HUDEP-2 (cell line): ENCODE data around the gene CFAP58.
"Not testable (repeated sequence)": the region's sequence is repeated elsewhere in the genome, so short reads cannot be mapped to it uniquely, and the experiment has no call there.

ENCODE experiments used
- DNase-seq, 76 experiments: peaks; one replicate each; lab custom pipeline; 2025; ENCODE audit not compliant: unreplicated experiment in 76 of 76; lab: John Stamatoyannopoulos, UW

The CFAP58 gene

DNA sequence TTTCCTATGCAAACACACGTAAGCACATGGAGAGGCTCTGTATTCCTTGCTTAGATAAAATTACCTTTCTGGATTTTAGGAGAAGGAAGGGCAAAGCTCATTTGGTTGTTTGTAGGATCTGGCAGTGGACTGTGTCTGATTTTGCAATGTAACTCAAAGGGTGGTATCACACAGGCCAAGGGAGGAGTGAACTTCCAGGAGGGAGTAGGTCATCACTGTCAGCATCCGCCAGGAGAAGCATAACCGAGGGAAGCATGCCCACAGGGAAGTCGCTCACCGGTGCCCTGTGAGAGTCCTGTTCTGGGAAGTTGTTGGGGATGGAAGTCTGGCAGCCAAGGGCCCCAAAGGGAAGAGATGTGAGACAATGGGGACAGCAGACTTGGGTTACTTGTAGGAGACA lies 74.4 kb downstream of the CFAP58 start:
- DNase-seq: no peak

DNA sequence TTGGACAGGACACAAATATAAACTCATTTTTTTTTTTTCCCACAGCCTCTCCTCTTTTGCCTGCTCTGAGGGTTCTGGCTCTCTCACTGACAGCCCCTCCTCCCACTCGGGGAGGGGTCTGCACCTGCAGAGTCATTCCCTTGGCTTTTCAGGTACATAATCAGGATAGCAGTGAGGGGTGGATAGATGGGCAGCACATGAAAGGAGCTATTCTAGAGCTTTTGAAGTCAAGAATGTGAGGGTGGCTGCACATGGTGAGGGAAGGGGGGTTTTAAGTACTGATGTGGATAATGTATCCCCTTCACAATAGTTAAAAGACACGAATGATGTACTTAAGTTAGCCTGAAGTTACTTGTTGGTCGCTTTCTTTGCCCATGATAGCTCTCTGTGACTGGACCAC lies 76.2 kb downstream of the CFAP58 start:
- DNase-seq: no peak

DNA sequence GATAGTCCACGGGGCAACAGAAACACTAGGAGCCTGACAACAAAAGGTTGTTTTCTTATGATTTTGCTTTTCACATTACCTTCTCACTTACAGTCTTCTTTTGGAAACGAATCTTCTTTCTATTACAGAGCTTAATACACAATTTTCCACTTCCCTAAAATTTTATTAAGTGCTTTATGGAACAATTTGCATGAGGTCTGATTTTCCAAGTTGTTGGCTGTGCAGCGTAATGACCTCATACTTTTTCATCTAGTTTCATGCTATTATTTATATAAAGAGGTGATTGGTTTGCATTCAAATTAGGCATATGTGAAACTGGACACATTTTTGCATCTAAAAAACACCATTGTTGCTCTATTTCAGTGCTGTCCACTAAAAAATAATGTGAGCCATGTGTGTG lies 76.7 kb downstream of the CFAP58 start:
- DNase-seq: no peak

DNA sequence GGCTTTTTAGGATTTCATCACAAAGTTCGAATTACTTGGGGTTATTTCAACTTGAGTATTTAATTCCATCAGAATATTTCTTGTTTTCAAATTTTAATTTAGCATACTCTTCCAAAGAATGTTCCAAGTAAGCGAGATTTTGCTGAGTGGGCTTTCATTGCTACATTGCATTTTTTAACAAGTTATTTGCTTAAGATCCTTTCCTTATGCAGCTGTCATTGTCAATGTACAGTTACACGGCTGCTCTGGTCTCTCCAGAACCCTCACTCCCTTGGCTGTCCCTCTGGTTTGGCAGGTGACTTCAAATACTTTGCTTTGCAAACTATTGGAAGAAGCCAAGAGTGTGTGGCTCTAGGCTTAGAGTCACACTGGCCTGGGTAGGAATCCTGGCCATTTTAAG lies 80.0 kb downstream of the CFAP58 start:
- no peak for DNase-seq

DNA sequence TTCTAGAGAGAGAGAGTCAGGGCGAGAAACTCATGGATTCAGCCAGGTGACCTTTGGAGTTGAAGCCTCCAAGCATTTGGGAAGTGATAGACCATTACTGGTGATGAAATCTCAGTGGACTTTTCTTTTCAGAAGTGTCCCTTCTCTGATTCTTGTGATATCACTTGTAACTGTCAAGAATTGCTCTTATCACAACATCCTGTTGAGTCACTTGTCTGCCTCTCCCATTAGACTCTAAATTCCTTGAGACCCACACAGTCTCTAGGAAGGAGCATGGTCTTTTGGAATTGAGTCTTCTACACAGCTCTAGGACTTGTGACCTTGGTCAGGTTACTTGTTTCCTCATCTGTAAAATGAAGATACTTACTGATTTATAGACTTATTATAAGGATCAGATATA lies 81.0 kb downstream of the CFAP58 start:
- DNase-seq: no peak

DNA sequence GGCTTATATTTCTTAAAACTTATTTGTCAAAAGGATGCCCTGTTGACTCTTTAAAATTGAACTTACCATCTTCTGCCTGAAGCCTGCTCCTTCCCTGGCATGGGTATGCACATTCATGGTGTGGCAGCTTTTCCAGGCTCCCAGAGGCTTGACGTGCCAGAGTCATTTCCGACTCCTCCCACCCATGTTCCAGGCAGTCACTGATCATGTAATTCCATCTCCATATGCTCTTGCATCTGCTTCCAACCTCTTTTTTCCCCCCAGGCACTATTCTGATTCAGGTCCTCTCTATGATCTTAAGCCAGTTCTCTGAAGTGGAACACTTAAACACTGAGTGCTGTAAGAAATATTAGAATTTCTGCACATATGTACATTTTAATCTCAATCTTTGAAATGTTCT lies 82.2 kb downstream of the CFAP58 start:
- peak in 1 of 76 experiments; percentile 4 for DNase-seq

DNA sequence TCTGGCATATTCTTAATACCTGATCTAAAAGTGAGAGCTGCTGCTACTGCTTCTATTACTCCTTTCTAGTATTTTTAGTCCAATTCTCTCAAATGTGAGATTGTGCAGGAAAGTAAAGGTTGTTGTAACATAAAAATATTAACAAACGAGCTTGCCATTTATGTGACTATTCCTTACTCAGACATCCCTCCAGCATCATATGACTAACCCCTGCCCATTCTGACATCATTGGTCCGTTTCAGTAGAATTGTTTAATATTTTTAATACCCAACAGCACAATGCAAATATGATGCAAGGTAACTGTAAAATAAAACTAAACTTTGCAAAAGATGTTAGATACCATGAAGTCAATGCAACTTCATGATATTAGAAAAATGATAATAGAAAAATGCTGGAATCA lies 83.6 kb downstream of the CFAP58 start:
- no peak for DNase-seq

DNA sequence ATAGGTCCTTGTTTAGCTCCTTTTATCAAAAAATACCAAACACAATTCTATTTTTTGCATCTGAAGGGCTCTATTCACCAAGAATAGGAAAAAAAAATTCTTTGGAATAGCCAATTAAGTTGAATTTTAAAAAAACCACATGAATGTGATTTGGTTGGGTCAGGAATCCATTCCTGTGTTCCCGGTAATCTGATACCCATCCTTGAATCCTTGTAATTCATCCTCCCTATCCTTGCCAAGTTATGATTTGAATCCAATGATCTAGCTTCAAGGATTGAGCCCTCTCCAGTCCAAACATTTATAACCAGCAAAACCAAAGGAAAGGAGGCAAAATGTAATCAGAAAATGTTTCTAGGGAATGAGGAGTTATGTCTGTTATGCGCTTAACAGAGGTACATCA lies 86.6 kb downstream of the CFAP58 start:
- no peak for DNase-seq

DNA sequence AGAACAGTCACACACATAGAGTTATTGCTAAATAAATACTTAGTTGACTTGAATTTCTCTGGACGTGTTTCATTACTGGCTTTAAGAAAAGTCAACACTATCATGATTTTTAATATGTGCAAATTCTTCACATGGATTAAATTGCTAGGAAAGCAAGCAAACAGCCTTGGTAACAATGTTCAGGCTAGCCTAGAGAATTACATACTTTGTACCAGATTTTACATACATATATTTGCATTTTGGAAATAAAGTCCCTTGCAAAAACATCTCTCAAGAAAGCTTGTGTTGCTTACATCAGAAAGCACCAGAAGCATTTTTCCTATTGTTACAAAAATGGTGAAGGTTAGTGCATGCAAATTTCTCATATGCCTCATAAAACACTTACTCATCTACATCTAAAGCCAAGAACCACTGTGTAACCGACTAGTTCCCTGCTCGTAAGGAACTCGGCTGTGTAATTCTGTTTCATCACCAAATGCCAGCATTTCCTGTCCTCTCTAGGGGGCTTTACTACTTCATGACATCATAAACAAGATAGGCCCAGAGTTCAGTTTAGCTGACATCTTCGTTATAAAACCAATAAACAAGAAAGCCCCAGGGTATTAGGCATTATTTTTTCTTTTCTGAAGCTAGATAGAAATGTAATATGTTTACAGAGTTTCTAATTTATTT lies 87.8 kb downstream of the CFAP58 start:
- no peak for DNase-seq

DNA sequence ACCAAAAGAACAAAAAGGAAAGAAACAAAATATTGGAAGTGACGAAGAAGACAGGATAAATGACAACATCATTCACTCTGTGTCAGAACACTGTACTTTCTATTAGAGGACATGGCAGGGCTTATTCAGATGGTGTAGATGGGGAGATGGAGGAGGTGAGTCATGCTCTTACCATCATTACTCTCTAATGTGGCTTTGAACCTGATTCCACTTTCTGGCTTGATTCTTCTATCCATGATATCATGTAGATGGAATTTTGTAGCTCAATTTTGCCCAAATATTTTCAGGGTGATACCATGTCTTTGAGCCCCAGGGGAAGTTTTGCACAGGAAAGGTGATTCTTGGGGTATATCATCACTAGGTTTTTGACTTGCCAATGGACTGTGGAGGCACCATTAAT lies 91.7 kb downstream of the CFAP58 start:
- DNase-seq: no peak

DNA sequence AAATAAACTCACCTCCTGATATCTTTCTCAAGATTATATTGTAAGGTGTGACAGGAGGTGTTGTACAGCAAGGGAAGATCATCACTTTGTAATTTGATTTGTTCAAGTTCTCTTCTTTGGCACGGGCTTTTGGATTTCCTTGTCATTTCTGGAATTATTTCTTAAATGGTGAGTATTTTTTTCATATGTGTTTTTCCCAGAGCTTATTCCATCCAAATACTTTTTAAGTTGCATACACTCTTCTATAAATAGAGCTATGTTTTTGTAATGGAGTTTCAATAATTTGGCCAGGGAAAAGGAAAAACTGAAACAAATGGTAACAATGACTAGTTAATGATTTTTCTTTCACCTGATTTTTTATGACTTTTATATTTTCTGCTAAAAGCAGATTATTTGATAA lies 92.5 kb downstream of the CFAP58 start:
- no peak for DNase-seq

DNA sequence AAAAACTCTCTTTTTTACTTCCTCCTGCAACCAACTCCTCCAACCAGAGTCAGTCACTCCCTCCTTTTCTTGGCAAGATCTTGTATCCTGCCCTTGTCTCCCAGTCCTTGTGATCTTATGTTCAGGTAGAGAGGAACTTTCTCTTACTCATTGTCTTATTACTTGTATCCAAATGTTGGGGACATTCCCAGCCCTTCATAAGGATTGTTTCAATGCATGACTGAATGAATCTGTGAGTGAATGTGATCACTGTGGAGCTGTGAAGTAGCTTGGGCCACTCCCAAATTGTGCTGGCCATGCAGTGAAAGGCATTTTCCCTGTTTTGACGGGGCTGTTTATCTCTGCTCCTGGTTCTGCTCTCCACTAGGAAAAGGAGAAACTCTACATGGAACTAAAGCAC lies 93.7 kb downstream of the CFAP58 start:
- DNase-seq: no peak

DNA sequence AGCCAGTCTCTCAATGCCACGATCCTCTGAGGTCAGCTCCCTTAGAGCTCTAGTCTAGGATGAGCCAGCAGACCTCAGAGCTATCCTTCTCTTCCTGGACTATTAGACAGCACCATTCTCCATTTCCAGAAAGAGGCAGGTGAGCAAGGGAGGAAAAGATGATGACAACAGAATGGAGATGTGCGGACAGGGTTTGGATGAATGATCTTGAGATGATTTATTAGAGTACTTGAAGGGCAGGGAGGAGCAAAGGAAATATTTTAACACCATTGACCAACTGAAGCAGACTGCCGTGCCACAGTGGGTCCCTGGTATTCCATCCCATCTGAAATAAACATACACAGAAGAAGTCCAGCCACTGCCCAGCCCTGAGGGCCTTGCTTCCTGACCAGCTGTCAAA lies 94.3 kb downstream of the CFAP58 start:
- no peak for DNase-seq

DNA sequence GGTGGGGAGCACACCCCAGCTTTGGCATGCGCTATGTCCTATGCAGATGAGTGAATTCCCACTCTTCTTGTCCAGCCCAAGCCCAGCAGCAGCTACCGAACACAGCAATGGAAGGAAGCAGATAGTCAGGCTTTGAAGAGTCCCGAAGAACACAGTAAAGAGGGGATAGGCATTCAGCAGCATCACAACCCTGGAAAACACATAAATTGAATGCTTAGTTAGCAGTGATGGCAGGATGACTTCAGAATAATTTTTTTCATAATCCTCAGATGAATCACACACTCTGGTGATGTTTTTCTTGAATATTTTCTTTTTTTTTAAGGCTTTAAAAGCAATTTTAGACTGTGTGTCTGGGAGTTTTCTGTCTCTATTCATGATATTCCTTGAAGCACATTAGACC lies 95.8 kb downstream of the CFAP58 start:
- no peak for DNase-seq

DNA sequence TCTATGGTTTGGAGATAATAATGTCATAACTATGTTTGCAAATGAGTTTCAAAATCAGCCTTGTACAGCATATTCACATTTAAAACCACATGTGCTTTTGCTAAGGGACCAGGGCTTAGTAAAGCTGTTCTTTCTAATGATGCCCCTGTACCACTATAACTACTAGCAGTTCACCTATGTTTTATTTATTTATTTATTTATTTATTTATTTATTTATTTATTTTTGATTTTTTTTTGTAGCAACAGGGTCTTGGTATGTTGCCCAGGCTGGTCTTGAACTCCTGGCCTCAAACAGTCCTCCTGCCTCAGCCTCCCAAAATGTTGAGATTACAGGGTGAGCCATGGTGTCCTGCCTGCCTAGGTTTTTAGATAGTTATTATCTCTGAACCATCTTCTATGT lies 96.9 kb downstream of the CFAP58 start:
- DNase-seq: no peak

DNA sequence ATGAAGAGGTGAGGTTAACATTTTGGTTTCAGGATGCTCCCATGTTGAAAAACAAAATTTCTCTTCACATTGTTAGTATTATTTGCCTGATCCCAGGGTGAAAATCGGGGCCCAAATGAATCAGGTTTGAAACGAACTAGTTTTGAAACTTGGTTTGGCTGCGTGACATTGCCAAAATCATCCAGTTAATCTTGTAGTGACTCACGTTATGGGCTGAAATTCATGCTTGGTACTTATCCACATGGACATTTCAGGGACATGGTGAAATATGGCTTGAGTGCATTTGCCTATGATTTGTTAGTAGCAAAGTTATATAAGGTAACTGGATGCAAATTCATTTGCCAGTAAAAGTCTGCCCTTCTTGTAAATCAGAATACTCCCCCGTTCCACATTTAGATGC lies 97.3 kb downstream of the CFAP58 start:
- DNase-seq: no peak

DNA sequence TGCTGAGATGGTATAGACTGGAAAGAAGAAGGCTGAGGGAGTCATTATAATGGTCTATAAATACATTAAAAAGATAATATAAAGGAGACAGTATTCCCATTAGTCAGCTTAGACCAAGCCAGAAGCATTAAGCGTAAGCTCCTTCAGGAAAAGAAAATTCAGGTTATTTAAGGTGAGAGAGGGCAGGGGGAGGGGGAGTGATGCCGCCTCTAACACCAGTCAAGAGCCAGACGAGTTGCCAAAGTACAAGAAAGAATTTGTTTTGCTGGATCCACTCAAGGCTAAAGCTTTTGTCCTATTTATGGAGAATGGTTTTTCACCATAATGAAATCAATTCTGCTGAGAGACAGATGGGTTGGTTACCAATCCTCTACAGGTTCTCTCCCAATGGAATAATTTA lies 99.3 kb downstream of the CFAP58 start:
- no peak for DNase-seq

DNA sequence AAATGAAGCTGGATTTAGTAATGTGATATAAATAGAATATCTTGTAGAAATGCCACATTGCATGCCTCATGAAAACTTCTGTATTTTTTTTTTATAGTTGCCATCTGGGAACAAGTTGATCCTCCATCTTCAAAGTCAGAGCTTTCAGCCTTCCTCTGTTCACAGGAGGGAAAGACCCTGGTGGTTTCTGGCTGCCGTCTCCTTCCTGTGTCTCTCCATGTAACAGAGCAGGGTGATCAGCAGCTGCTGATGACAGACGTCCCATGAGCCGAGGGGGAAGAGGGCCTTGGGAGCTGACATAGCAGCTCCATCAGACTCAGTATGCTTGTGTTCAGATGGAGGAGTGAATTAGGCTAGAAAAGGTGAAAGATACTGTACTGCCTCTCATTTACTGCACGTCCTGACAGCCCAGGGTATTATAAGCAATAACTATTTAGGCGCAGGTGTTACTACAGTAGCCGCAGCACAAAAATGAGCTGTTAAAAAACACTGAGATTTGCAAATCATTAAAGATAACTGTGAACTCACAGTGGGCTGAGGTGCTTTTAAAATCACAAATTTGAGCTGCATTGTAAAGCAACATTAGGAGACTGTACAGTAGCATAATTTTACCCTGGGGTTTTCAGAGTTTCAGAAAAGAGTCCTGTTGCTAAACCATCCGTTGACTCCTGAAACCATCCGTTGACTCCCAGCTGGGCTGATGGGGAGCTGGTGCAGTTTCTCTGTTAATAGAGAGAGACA lies 103.3 kb downstream of the CFAP58 start:
- no peak for DNase-seq

DNA sequence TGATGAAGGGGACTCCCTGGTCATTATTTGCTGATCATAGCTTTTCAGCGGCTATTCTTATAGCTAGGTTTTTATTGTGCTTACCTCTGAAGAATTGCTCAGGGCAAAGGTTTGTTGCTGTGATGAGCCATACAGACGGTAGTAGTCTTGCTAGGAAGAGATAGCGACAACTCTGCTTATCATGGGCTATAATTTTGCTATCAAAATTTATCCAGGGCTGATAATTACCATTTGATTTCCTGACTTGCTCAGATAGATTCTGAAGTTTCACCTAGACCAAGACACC lies 103.9 kb downstream of the CFAP58 start:
- DNase-seq: no peak

DNA sequence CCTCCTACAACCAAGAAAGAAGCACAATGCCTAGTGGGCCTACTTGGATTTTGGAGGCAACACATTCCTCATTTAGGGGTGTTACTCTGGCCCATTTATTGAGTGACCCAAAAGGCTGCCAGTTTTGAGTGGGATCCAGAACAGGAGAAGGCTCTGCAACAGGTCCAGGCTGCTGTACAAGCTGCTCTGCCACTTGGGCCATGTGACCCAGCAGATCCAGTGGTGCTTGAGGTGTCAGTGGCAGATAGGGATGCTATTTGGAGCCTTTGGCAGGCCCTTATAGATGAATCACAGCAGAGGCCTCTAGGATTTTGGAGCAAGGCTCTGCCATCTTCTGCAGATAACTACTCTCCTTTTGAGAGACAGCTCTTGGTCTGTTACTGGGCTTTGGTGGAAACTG lies 111.9 kb downstream of the CFAP58 start:
- not testable (repeated sequence) for DNase-seq

DNA sequence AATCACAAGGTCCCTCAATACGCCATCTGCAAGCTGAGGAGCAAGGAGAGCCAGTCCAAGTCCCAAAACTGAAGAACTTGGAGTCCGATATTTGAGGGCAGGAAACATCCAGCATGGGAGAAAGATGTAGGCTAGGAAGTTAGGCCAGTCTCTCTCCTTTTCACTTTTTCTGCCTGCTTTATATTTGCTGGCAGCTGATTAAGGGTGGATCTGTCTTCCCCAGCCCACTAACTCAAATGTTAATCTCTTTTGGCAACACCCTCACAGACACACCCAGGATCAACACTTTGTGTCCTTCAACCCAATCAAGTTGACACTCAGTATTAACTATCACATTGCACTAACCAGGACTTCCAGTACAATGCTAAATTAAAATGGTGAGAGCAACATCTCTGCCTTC lies 115.2 kb downstream of the CFAP58 start:
- DNase-seq: peak in 5 of 76 experiments; percentile 5 to 18 (median 6)

DNA sequence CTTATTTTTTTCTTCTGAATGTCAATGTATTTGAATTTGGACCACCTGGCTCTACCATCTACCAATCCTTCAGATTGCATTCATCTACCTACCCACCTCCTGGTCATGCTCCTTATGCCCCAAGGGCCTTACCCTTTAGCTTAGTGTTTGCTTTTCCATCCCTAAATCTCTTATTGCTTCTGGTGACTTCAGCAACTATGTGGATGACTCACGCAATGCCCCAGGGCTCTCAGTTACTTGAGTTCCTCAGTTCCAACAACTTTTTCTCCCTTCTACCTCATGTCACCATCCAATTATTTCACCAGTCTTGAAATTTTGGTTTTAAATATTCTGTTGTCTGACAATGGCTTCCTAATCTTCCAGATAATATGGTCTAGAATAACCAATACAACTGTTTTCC lies 118.9 kb downstream of the CFAP58 start:
- DNase-seq: no peak
